DMS 273 treated with DMSO at 0.1 percent for 48 hours (cell line): Measurements from ENCODE around the gene RCBTB2.

Experiments used
- DNase-seq: peaks from one replicate; lab custom pipeline; 2025; lab: John Stamatoyannopoulos, UW

RCBTB2 gene

GRCh38 chr13:48563626-48564025 lies 30.7 kb upstream of the RCBTB2 start:
- no peak for DNase-seq

GRCh38 chr13:48562296-48563066 lies 29.6 kb upstream of the RCBTB2 start:
- no peak for DNase-seq

GRCh38 chr13:48561466-48562235 lies 28.8 kb upstream of the RCBTB2 start:
- no peak for DNase-seq

GRCh38 chr13:48560657-48561337 lies 27.9 kb upstream of the RCBTB2 start:
- no peak for DNase-seq

GRCh38 chr13:48559638-48560320 lies 26.9 kb upstream of the RCBTB2 start:
- no peak for DNase-seq

- DNase-seq = no peak
Measured at GRCh38 chr13:48556817-48557216, 23.9 kb upstream of the RCBTB2 start.

GRCh38 chr13:48555441-48555840 lies 22.6 kb upstream of the RCBTB2 start:
- no peak for DNase-seq

- no peak for DNase-seq
Measured at GRCh38 chr13:48551329-48551728, 18.4 kb upstream of the RCBTB2 start.

GRCh38 chr13:48549658-48550057 lies 16.8 kb upstream of the RCBTB2 start:
- no peak for DNase-seq

GRCh38 chr13:48547663-48548092 lies 14.8 kb upstream of the RCBTB2 start:
- DNase-seq = no peak

- DNase-seq = no peak
Measured at GRCh38 chr13:48545608-48546007, 12.7 kb upstream of the RCBTB2 start.

- no peak for DNase-seq
Measured at GRCh38 chr13:48542581-48543341, 9.9 kb upstream of the RCBTB2 start.

GRCh38 chr13:48542138-48542537 lies 9.3 kb upstream of the RCBTB2 start:
- no peak for DNase-seq

GRCh38 chr13:48539550-48539949 lies 6.7 kb upstream of the RCBTB2 start:
- DNase-seq = no peak

- no peak for DNase-seq
Measured at GRCh38 chr13:48536621-48537250, 3.9 kb upstream of the RCBTB2 start.

GRCh38 chr13:48535766-48536165 lies 2.9 kb upstream of the RCBTB2 start:
- no peak for DNase-seq

- DNase-seq = no peak
Measured at GRCh38 chr13:48534911-48535501, 2.1 kb upstream of the RCBTB2 start.

GRCh38 chr13:48533961-48534600 lies 1.2 kb upstream of the RCBTB2 start:
- no peak for DNase-seq

- no peak for DNase-seq
Measured at GRCh38 chr13:48532256-48532505, 699 bp downstream of the RCBTB2 start.
